K562 (cell line): ENCODE data around the gene MGST3. TPM values are rescaled to one million over a fixed set of nuclear protein-coding genes. Genes with fewer than 3 reads are reported as not detected.
"Not testable (repeated sequence)": the region's sequence is repeated elsewhere in the genome, so short reads cannot be mapped to it uniquely, and the experiment has no call there.

Source experiments
- ATAC-seq: fragments of 200-7000 bp; cut with Tn5 transposase; 3 replicates; pipeline ENCODE4 v1.9.1; 2020; ENCODE audit warnings: moderate library complexity
- BruUV-seq: library from RNA; stranded (reverse); fragments of 400-500 nt; replicated peaks from 2 replicates; lab custom pipeline; 2021; lab: Mats Ljungman, UMichigan
- CTCF ChIA-PET: fragments of 300-600 bp; formaldehyde crosslinking; extraction: SDS; loops from one replicate; lab custom pipeline; 2021; ENCODE audit warnings: low intra/inter-chr PET ratio; lab: Yijun Ruan, JAX
- POLR2A ChIA-PET: fragments of 300-600, 350-650 bp; sonication (Branson Sonifier 250); formaldehyde crosslinking; extraction: SDS; loops from one replicate; lab custom pipeline; 2021; ENCODE audit warnings: antibody characterized with exemption, inconsistent platforms; lab: Yijun Ruan, JAX
- DNase-seq, 4 experiments: peaks; one replicate each; pipeline versions ENCODE4 v3.0.0 to v3.0.0-alpha.2; 2011 to 2018; ENCODE audit warnings: low spot score in 3 of 4, mixed read lengths in 3 of 4; ENCODE audit errors: extremely low read depth in 1 of 4
- FAIRE-seq: peaks from 2 replicates; lab custom pipeline; 2011; peaks lifted over from hg19 to GRCh38; lab: Jason Lieb, UNC
- H2AFZ ChIP-seq: 2 replicates; pipeline ENCODE4 v1.6.0; 2011; ENCODE audit warnings: low read depth, low read length, control low read depth, inconsistent platforms
- H3K27ac ChIP-seq: fragments of 200-600 bp; 3 replicates; pipeline ENCODE4 v1.8.0; 2011; ENCODE audit warnings: low read depth, mild to moderate bottlenecking, control low read depth, inconsistent platforms, low read length, moderate library complexity, mixed read lengths; ENCODE audit errors: extremely low read depth
- H3K27me3 ChIP-seq, 2 experiments: fragments of 300-600 bp in 1 of 2; 2 replicates in 1 of 2; 3 replicates in 1 of 2; pipeline versions ENCODE4 v1.6.0 to v1.8.0; 2011; ENCODE audit warnings: inconsistent platforms in 2 of 2, low read length in 2 of 2, mild to moderate bottlenecking in 1 of 2, mixed read lengths in 1 of 2, moderate library complexity in 1 of 2; ENCODE audit not compliant: control insufficient read depth in 2 of 2, insufficient read depth in 2 of 2
- H3K36me3 ChIP-seq: fragments of 300-600 bp; 3 replicates; pipeline ENCODE4 v1.8.0; 2011; ENCODE audit warnings: mild to moderate bottlenecking, low read length, inconsistent platforms; ENCODE audit not compliant: control insufficient read depth, insufficient read depth
- H3K4me1 ChIP-seq, 2 experiments: fragments of 200-600 bp in 1 of 2; replicated peaks in 1 of 2; 2 replicates in 1 of 2; 3 replicates in 1 of 2; pipeline versions ENCODE4 v1.5.1 to v1.8.0; 2011; ENCODE audit warnings: inconsistent platforms in 2 of 2, low read length in 2 of 2, mild to moderate bottlenecking in 1 of 2, mixed read lengths in 1 of 2, moderate library complexity in 1 of 2; ENCODE audit not compliant: control insufficient read depth in 2 of 2, insufficient read depth in 2 of 2
- H3K4me2 ChIP-seq: 2 replicates; pipeline ENCODE4 v1.6.1; 2011; ENCODE audit warnings: low read length, control low read depth, inconsistent platforms, mixed read lengths; ENCODE audit not compliant: insufficient read depth
- H3K4me3 ChIP-seq: fragments of 200-600 bp; sonication (generic), shearing (Covaris generic); 2 replicates; pipeline ENCODE4 v1.5.1; 2016; ENCODE audit warnings: control low read depth, inconsistent platforms
- H3K79me2 ChIP-seq: fragments of 200-600 bp; 3 replicates; pipeline ENCODE4 v1.8.0; 2011; ENCODE audit warnings: low read length, inconsistent platforms; ENCODE audit not compliant: control insufficient read depth, insufficient read depth
- H3K9ac ChIP-seq, 2 experiments: 2 replicates each; pipeline versions ENCODE4 v1.6.0 to v1.6.1; 2011; ENCODE audit warnings: low read depth in 2 of 2, low read length in 2 of 2, control low read depth in 1 of 2, inconsistent platforms in 1 of 2, mild to moderate bottlenecking in 1 of 2, mixed read lengths in 1 of 2; ENCODE audit not compliant: insufficient read depth in 1 of 2
- H3K9me1 ChIP-seq: one replicate; pipeline ENCODE4 v1.6.0; 2011; ENCODE audit warnings: inconsistent platforms, mild to moderate bottlenecking, low read length, moderate library complexity; ENCODE audit not compliant: control insufficient read depth, insufficient read depth
- H3K9me3 ChIP-seq: replicated peaks from 2 replicates; pipeline ENCODE4 v1.5.1; 2011; ENCODE audit warnings: low read depth, low read length, inconsistent platforms; ENCODE audit not compliant: control insufficient read depth, insufficient read depth
- H4K20me1 ChIP-seq: replicated peaks from 2 replicates; pipeline ENCODE4 v1.6.1; 2011; ENCODE audit warnings: low read length, inconsistent platforms, mixed read lengths; ENCODE audit not compliant: control insufficient read depth, insufficient read depth
- EZH2 ChIP-seq: IDR thresholded peaks from 2 replicates; pipeline ENCODE4 v1.6.1; 2012; ENCODE audit warnings: low read depth, mild to moderate bottlenecking, inconsistent platforms, low read length, borderline replicate concordance
- MEF2A ChIP-seq: IDR thresholded peaks from 2 replicates; pipeline ENCODE4 v1.6.1; 2011; ENCODE audit warnings: low read depth, mild to moderate bottlenecking, low read length, moderate library complexity; ENCODE audit not compliant: control insufficient read depth
- SRSF9 ChIP-seq: fragments of 200-400 bp; formaldehyde crosslinking; IDR thresholded peaks from 2 replicates; pipeline ENCODE4 v1.6.1; 2017; ENCODE audit warnings: low read depth, low read length, borderline replicate concordance
- STAT5B ChIP-seq: fragments of 250-450 bp; sonication (Bioruptor Pico); IDR thresholded peaks from 2 replicates; pipeline ENCODE4 v1.8.0; 2021; ENCODE audit warnings: mild to moderate bottlenecking, inconsistent platforms
- THRA ChIP-seq: fragments of 450-650 bp; IDR thresholded peaks from 2 replicates; pipeline ENCODE4 v1.6.1; 2017; ENCODE audit warnings: mild to moderate bottlenecking, moderate library complexity
- WGBS: fragments of 100-300 bp; shearing (Covaris generic); methylation state at CpG from one replicate; pipeline ENCODE4 v1.1.6; 2016; ENCODE audit warnings: low coverage, mixed read lengths; ENCODE audit not compliant: insufficient coverage; ENCODE audit errors: missing lambda C conversion rate; 5-methylcytosine and 5-hydroxymethylcytosine counted together
- in situ Hi-C: fragments of 300-500 bp; cut with MboI; formaldehyde crosslinking; loops from 4 replicates; pipeline ENCODE4 v1.15.0; 2018; ENCODE audit warnings: inconsistent platforms, mixed read lengths
- intact Hi-C: fragments of 100-400 bp; cut with micrococcal nuclease; formaldehyde crosslinking; loops from 2 replicates; pipeline ENCODE4 v1.14.2; 2022
- polyA plus RNA-seq, 8 experiments: library from polyadenylated mRNA; depleted of rRNA in 4 of 8; stranded (reverse) in 5 of 8; unstranded in 3 of 8; fragments of >200 nt; fragmentation: Nextera tagmentation in 2 of 8; fragmentation: Illumina TruSeq in 1 of 8; extraction: Ambion mirVana in 2 of 8; extraction: Trizol in 1 of 8; gene quantifications; 2 replicates each; pipeline versions ENCODE4 v1.2.1 to v1.2.3, GENCODE V29; 2011 to 2014; ENCODE audit warnings: inconsistent platforms in 1 of 8, missing spikeins in 1 of 8
- total RNA-seq, 7 experiments: library from RNA; depleted of rRNA in 6 of 7; stranded (reverse); fragments of >200 nt in 6 of 7; fragmentation: Illumina TruSeq in 2 of 7; extraction: Trizol in 2 of 7; gene quantifications; 2 replicates each; pipeline versions ENCODE4 v1.2.1 to v1.2.3, GENCODE V29; 2011 to 2021; ENCODE audit warnings: low replicate concordance in 1 of 7

The MGST3 gene
- total and polyA plus RNA-seq, 9 of the 15 experiments (the other 6 are each of a cell fraction or from before 2014, with no cell fraction given) = 70.7 to 287 (median 105) TPM

- TF ChIP-seq STAT5B (CRISPR knock-in tag) (no peak), SRSF9 (no peak), MEF2A (no peak), EZH2 (no peak), THRA (no peak)
- TF ChIP-seq, all 486 proteins: peak for 0
Measured at GRCh38 chr1:165637427-165637826, 6.4 kb downstream of the MGST3 start (continued).

GRCh38 chr1:165638211-165638610, 7.2 kb downstream of the MGST3 start:
- POLR2A ChIA-PET = interaction anchor here (1.1 to 1.2 kb wide), 2 partner anchors 9 to 11 kb away, joined by 3 read pairs; no protein-coding TSS in a partner anchor
- H4K20me1 ChIP-seq, H3K79me2 ChIP-seq, DNase-seq, ATAC-seq, BruUV-seq, CTCF ChIA-PET, H3K4me3 ChIP-seq, FAIRE-seq, H3K27me3 ChIP-seq, H3K9ac ChIP-seq, H3K4me1 ChIP-seq, H3K36me3 ChIP-seq, H3K4me2 ChIP-seq, H3K27ac ChIP-seq, H2AFZ ChIP-seq, H3K9me3 ChIP-seq, in situ Hi-C loops, H3K9me1 ChIP-seq, intact Hi-C loops: not testable (repeated sequence)
- 82% methylated on average over 7 of the region's 7 CpGs for WGBS
